Subcutaneous abdominal adipose tissue (tissue), 5 donors: ENCODE results near the gene TMEM163.
A peak's percentile ranks its signal among the peaks of the same experiment; 100 is the strongest.

Experiments
- H3K27ac ChIP-seq: one replicate; pipeline ENCODE4 v1.7.0; 2013; ENCODE audit warnings: low read depth, mild to moderate bottlenecking, inconsistent platforms, low read length, moderate library complexity
- H3K27me3 ChIP-seq, 5 donors: one replicate each; pipeline ENCODE4 v1.7.0; 2013; ENCODE audit warnings: low read length in 5 of 5, inconsistent platforms in 1 of 5; ENCODE audit not compliant: control insufficient read depth in 5 of 5, insufficient read depth in 4 of 5
- H3K36me3 ChIP-seq, 5 donors: one replicate each; pipeline ENCODE4 v1.7.0; 2013; ENCODE audit warnings: low read length in 5 of 5; ENCODE audit not compliant: control insufficient read depth in 5 of 5, insufficient read depth in 5 of 5
- H3K4me1 ChIP-seq, 5 donors: one replicate each; pipeline ENCODE4 v1.7.0; 2013; ENCODE audit warnings: low read length in 5 of 5, mild to moderate bottlenecking in 3 of 5, moderate library complexity in 1 of 5; ENCODE audit not compliant: control insufficient read depth in 5 of 5, insufficient read depth in 5 of 5
- H3K4me3 ChIP-seq, 5 donors: one replicate each; pipeline ENCODE4 v1.7.0; 2013; ENCODE audit warnings: low read length in 5 of 5, low read depth in 1 of 5
- H3K9ac ChIP-seq, 5 donors: one replicate each; pipeline ENCODE4 v1.7.0; 2013; ENCODE audit warnings: low read length in 5 of 5, mild to moderate bottlenecking in 4 of 5, moderate library complexity in 3 of 5
- H3K9me3 ChIP-seq, 5 donors: one replicate each; pipeline ENCODE4 v1.7.0; 2013; ENCODE audit warnings: low read length in 5 of 5; ENCODE audit not compliant: control insufficient read depth in 5 of 5
- donor health status: healthy.
- donor health status: healthy.
- donor health status: healthy.
- donor health status: healthy.
- donor health status: healthy.

The TMEM163 gene

GRCh38 chr2:134713606-134714005 is 5.2 kb downstream of the TMEM163 start:
- H3K4me3 ChIP-seq: no peak overlapping the region
- peaks cover 9 to 23% (median 21%) of the 10 kb centered on the region in 5 donors for H3K27me3 ChIP-seq
- H3K36me3 ChIP-seq: no peaks in the 10 kb centered on the region
- H3K4me1 ChIP-seq: peaks cover 3 to 42% (median 15%) of the 10 kb centered on the region in 5 donors
- H3K9ac ChIP-seq: no peak overlapping the region
- no peak overlapping the region for H3K27ac ChIP-seq
- H3K9me3 ChIP-seq: no peaks in the 10 kb centered on the region

- H3K27ac ChIP-seq: no peak overlapping the region
- no peaks in the 10 kb centered on the region for H3K36me3 ChIP-seq
- peaks cover 3 to 40% (median 13%) of the 10 kb centered on the region in 5 donors for H3K4me1 ChIP-seq
- H3K9ac ChIP-seq: no peak overlapping the region
- H3K9me3 ChIP-seq: no peaks in the 10 kb centered on the region
- peak overlapping the region in 1 of 5 donors; percentile 28 for H3K4me3 ChIP-seq
- peaks cover 9 to 22% (median 18%) of the 10 kb centered on the region in 5 donors for H3K27me3 ChIP-seq
These were observed 5.6 kb downstream of the TMEM163 start for GRCh38 chr2:134713176-134713575.

- peaks cover 7 to 18% (median 14%) of the 10 kb centered on the region in 5 donors for H3K27me3 ChIP-seq
- H3K9ac ChIP-seq: no peak overlapping the region
- peak overlapping the region in 1 of 5 donors; percentile 28 for H3K4me3 ChIP-seq
- no peak overlapping the region for H3K27ac ChIP-seq
- no peaks in the 10 kb centered on the region for H3K36me3 ChIP-seq
- no peaks in the 10 kb centered on the region for H3K9me3 ChIP-seq
- H3K4me1 ChIP-seq: peaks cover 2 to 36% (median 9%) of the 10 kb centered on the region in 5 donors
These were observed 6.1 kb downstream of the TMEM163 start for GRCh38 chr2:134712736-134713135.

GRCh38 chr2:134712299-134712698 is 6.5 kb downstream of the TMEM163 start:
- peaks cover 0 to 36% (median 8%) of the 10 kb centered on the region in 5 donors for H3K4me1 ChIP-seq
- H3K27ac ChIP-seq: no peak overlapping the region
- peaks cover 2 to 13% (median 9%) of the 10 kb centered on the region in 5 donors for H3K27me3 ChIP-seq
- H3K4me3 ChIP-seq: peak overlapping the region in 1 of 5 donors; percentile 28
- H3K9ac ChIP-seq: no peak overlapping the region
- no peaks in the 10 kb centered on the region for H3K36me3 ChIP-seq
- H3K9me3 ChIP-seq: no peaks in the 10 kb centered on the region

- peaks cover 2 to 10% (median 7%) of the 10 kb centered on the region in 5 donors for H3K27me3 ChIP-seq
- H3K9ac ChIP-seq: no peak overlapping the region
- H3K4me3 ChIP-seq: no peak overlapping the region
- no peaks in the 10 kb centered on the region for H3K36me3 ChIP-seq
- H3K4me1 ChIP-seq: peaks cover 0 to 39% (median 8%) of the 10 kb centered on the region in 5 donors
- peak overlapping the region; percentile 27 for H3K27ac ChIP-seq
- H3K9me3 ChIP-seq: no peaks in the 10 kb centered on the region
These were observed 7.1 kb downstream of the TMEM163 start for GRCh38 chr2:134711692-134712091.

GRCh38 chr2:134707330-134707676 is 11.5 kb downstream of the TMEM163 start:
- no peaks in the 10 kb centered on the region for H3K36me3 ChIP-seq
- H3K4me3 ChIP-seq: peak overlapping the region in 2 of 5 donors; percentile 40 to 42
- H3K4me1 ChIP-seq: peaks cover 0 to 33% (median 9%) of the 10 kb centered on the region in 5 donors
- peak overlapping the region in 1 of 5 donors; percentile 33 for H3K9ac ChIP-seq
- no peaks in the 10 kb centered on the region for H3K9me3 ChIP-seq
- peaks cover 0 to 18% (median 15%) of the 10 kb centered on the region in 5 donors for H3K27me3 ChIP-seq
- no peak overlapping the region for H3K27ac ChIP-seq

GRCh38 chr2:134706587-134707329 is 12.0 kb downstream of the TMEM163 start:
- Histone ChIP-seq H3K4me3 (peak overlapping the region in 4 of 5 donors; percentile 4 to 42 (median 35)), H3K27me3 (peaks cover 0 to 18% (median 17%) of the 10 kb centered on the region in 5 donors), H3K36me3 (no peaks in the 10 kb centered on the region), H3K9ac (peak overlapping the region in 2 of 5 donors; percentile 21 to 33), H3K4me1 (peaks cover 0 to 27% (median 6%) of the 10 kb centered on the region in 5 donors), H3K9me3 (no peaks in the 10 kb centered on the region), H3K27ac (no peak overlapping the region)

GRCh38 chr2:134705861-134706586 is 12.8 kb downstream of the TMEM163 start:
- Histone ChIP-seq H3K36me3 (no peaks in the 10 kb centered on the region), H3K27ac (no peak overlapping the region), H3K4me3 (no peak overlapping the region), H3K9ac (peak overlapping the region in 1 of 5 donors; percentile 28), H3K9me3 (no peaks in the 10 kb centered on the region), H3K4me1 (peaks cover 0 to 27% (median 6%) of the 10 kb centered on the region in 5 donors), H3K27me3 (peaks cover 0 to 18% (median 17%) of the 10 kb centered on the region in 5 donors)

GRCh38 chr2:134704173-134704572 is 14.6 kb downstream of the TMEM163 start:
- H3K27ac ChIP-seq: no peak overlapping the region
- H3K27me3 ChIP-seq: peaks cover 0 to 18% (median 17%) of the 10 kb centered on the region in 5 donors
- H3K9ac ChIP-seq: no peak overlapping the region
- H3K4me1 ChIP-seq: peaks cover 0 to 27% (median 6%) of the 10 kb centered on the region in 5 donors
- H3K9me3 ChIP-seq: no peaks in the 10 kb centered on the region
- H3K4me3 ChIP-seq: no peak overlapping the region
- H3K36me3 ChIP-seq: no peaks in the 10 kb centered on the region

- Histone ChIP-seq H3K36me3 (no peaks in the 10 kb centered on the region), H3K9me3 (no peaks in the 10 kb centered on the region), H3K27ac (no peak overlapping the region), H3K9ac (no peak overlapping the region), H3K4me1 (peaks cover 0 to 27% (median 6%) of the 10 kb centered on the region in 5 donors), H3K27me3 (peaks cover 0 to 18% (median 17%) of the 10 kb centered on the region in 5 donors), H3K4me3 (no peak overlapping the region)
These were observed 15.4 kb downstream of the TMEM163 start for GRCh38 chr2:134703426-134703825.
